Pancreas (tissue), 10 donors: ENCODE measurements around the gene LRRC56. TPM values are rescaled to one million over a fixed set of nuclear protein-coding genes. Genes with fewer than 3 reads are reported as not detected.

ENCODE experiments used
- ATAC-seq, 4 donors: fragments of 200-7000 bp; cut with Tn5 transposase; one replicate each; pipeline versions ENCODE4 v1.8.0 to v1.9.1; 2020; ENCODE audit warnings: mild to moderate bottlenecking in 4 of 4, moderate library complexity in 4 of 4
- DNase-seq, 6 donors: peaks; one replicate each; pipeline ENCODE4 v3.0.0-alpha.2; 2020
- FAIRE-seq: peaks from 2 replicates; lab custom pipeline; 2012; peaks lifted over from hg19 to GRCh38; lab: Jason Lieb, UNC
- H3K27ac ChIP-seq, 4 donors: fragments of 200-600 bp; sonication (generic); 1 replicate in 3 of 4; 2 replicates in 1 of 4; pipeline versions ENCODE4 v1.5.0 to v1.8.0; 2020
- H3K27me3 ChIP-seq, 4 donors: fragments of 200-600 bp; one replicate each; pipeline ENCODE4 v1.8.0; 2021
- H3K36me3 ChIP-seq, 3 donors: fragments of 200-600 bp; sonication (generic) in 1 of 3; one replicate each; pipeline versions ENCODE4 v1.5.0 to v1.8.0; 2020 to 2021
- H3K4me1 ChIP-seq, 3 donors: fragments of 200-600 bp; one replicate each; pipeline ENCODE4 v1.8.0; 2021
- H3K4me3 ChIP-seq, 4 donors: fragments of 200-600 bp; sonication (generic) in 2 of 4; one replicate each; pipeline versions ENCODE4 v1.5.0 to v1.8.0; 2020 to 2021
- H3K9me3 ChIP-seq, 4 donors: fragments of 200-600 bp; one replicate each; pipeline ENCODE4 v1.8.0; 2021
- CTCF ChIP-seq, 4 donors: fragments of 200-600 bp; sonication (generic) in 3 of 4; IDR thresholded peaks; one replicate each; pipeline versions ENCODE4 v1.5.0 to v1.8.0; 2021; ENCODE audit warnings: antibody characterized with exemption in 4 of 4
- WGBS, 2 donors: extraction: QIAGEN DNeasy Blood & Tissue Kit; methylation state at CpG; one replicate each; pipeline ENCODE4 v1.1.7; 2013; 5-methylcytosine and 5-hydroxymethylcytosine counted together
- intact Hi-C, 3 donors: fragments of 100-400 bp; cut with DNase I; formaldehyde crosslinking; loops; one replicate each; pipeline versions ENCODE4 v1.11.1 to v1.14.2; 2022
- polyA plus RNA-seq, 2 donors: library from polyadenylated mRNA; stranded (reverse); fragments of 200-250 nt; gene quantifications; one replicate each; pipeline ENCODE4 v1.2.3, GENCODE V29; 2013
- total RNA-seq, 6 donors: library from RNA; stranded (reverse); fragmentation: NEBNext Ultra II Directional in 4 of 6; extraction: Animal tissue kit (Norgen Biotek cat#: 25700) in 4 of 6; gene quantifications; one replicate each; pipeline versions ENCODE4 v1.2.1 to v1.2.4, GENCODE V29; 2021 to 2023
- donor health status: healthy with polysubstance abuse.
- donor health status: DM: no; HTN: no; CAD: no; lungs with moderate emphysema.
- donor health status: DM: no; HTN: no; CAD: no.
- donor health status: control.
- donor health status: control.
- donor health status: Bipolar disorder and iron deficiency.
- donor health status: DM: yes; HTN: yes; CAD: no.
- donor health status: DM: no; HTN: no; CAD: no.
- donor health status: DM: no; HTN: no; CAD: no.
- donor health status: DM: yes; HTN: yes; CAD: no.

Gene LRRC56
- total and polyA plus RNA-seq, 8 donors, result 0.98 to 7.3 (median 1.8) TPM

DNA sequence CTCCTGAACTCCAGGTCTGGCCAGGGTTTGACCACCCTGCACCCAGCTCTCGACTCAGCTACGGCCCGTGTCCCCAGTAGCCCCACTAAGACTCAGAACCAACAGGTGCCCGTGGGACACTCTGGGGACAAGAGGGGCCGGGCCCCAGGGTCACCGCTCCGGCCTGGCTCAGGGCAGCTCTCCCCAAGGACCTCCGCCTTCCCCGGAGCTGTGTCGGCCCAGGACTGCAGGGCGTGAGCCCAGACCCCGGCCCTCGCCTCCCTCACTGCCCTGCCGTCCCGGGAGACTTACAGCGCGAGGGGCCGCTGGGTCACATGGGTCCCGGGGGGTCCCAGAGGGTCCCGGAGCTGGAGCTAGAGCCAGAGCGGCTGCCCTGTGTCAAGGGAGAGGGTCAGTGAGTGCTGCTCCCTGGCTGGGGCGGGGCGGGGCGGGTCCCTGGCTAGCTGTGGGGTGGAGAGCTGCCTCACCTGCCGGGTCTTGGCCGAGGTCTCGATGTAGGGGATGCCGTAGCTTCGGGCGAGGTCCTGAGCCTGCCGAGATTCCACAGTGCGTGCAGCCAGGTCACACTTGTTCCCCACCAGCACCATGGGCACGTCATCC, 4.2 kb upstream of the LRRC56 start:
- no peak for FAIRE-seq
- intact Hi-C loops, result no loop called here
- Histone ChIP-seq H3K4me3 (no peak overlapping the region), H3K9me3 (no peaks in the 10 kb centered on the region), H3K27ac (no peak overlapping the region), H3K4me1 (peaks cover 6 to 15% (median 9%) of the 10 kb centered on the region in 3 donors), H3K36me3 (peaks cover 0 to 12% (median 8%) of the 10 kb centered on the region in 3 donors), H3K27me3 (no peaks in the 10 kb centered on the region)
- peak in 4 of 6 donors; percentile 27 to 80 (median 56) for DNase-seq
- WGBS, 2 donors, result 92% methylated on average over 28 to 33 of the region's 33 CpGs
- ATAC-seq, result no peak
- no peak for TF ChIP-seq CTCF (IDR thresholded peaks at IDR 0.05)

GRCh38 chr11:533586-534395, 3.5 kb upstream of the LRRC56 start:
- no peak for ATAC-seq
- Histone ChIP-seq H3K4me1 (peaks cover 6 to 15% (median 9%) of the 10 kb centered on the region in 3 donors), H3K27me3 (no peaks in the 10 kb centered on the region), H3K4me3 (peak overlapping the region in 2 of 4 donors; percentile 80 to 85), H3K36me3 (peaks cover 0 to 12% (median 8%) of the 10 kb centered on the region in 3 donors), H3K9me3 (no peaks in the 10 kb centered on the region), H3K27ac (no peak overlapping the region)
- intact Hi-C loops, result no loop called here
- WGBS, 2 donors, result 92 to 93% methylated on average over 37 of the region's 37 CpGs
- no peak for FAIRE-seq
- TF ChIP-seq CTCF (IDR thresholded peaks at IDR 0.05), result no peak
- peak in 2 of 6 donors; percentile 56 to 78 for DNase-seq

DNA sequence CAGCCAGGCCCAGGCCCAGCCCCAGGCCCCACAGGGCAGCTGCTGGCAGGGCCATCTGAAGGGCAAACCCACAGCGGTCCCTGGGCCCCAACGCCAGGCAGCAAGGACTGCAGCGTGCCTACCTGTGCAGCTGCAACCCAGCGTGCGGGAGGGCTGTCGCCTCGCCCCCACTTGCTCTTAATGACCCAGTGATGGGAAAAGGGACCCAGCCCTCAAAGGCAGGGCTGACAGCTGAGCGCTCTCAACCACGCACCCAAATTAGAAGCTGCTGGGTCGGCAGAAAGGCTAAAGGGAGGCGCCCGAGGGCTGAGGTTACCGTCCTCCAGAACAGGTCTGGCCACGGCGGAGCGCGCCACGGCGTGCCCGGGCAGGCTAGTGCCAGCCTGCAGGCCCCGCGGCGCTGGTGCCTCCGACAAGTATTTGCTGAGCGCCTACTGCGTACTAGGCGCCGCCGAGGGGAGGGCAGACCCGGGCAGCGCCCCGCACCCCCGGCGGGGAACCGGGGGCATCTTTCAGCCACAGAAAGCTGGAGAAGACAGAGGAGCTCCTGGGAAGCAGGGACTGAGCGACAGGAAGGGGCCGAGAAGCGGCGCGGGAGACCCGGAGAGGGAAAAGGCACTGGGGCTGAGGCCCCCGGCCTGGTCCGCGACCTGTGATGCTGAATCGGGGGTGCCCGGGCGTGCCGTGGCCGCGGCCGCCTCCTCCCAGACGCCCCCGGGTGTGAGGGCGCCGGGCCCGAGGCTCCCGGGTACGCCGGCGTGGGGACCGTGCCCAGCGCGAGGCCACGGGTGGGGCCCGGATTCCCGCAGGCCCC, 2.7 kb upstream of the LRRC56 start:
- H3K27ac ChIP-seq, result no peak overlapping the region
- peak in 3 of 4 donors; percentile 2 to 3 (median 2) for ATAC-seq
- H3K4me1 ChIP-seq, result peaks cover 6 to 15% (median 9%) of the 10 kb centered on the region in 3 donors
- no peaks in the 10 kb centered on the region for H3K9me3 ChIP-seq
- intact Hi-C loops, result no loop called here
- peak overlapping the region; percentile 47 to 85 (median 78) for H3K4me3 ChIP-seq
- peaks cover 0 to 12% (median 8%) of the 10 kb centered on the region in 3 donors for H3K36me3 ChIP-seq
- whole genome bisulfite sequencing, 2 donors, result 6 to 9% methylated on average over 45 to 66 of the region's 66 CpGs
- peak; percentile 31 to 87 (median 59) for DNase-seq
- no peaks in the 10 kb centered on the region for H3K27me3 ChIP-seq
- no peak for TF ChIP-seq CTCF (IDR thresholded peaks at IDR 0.05)
- no peak for FAIRE-seq

DNA sequence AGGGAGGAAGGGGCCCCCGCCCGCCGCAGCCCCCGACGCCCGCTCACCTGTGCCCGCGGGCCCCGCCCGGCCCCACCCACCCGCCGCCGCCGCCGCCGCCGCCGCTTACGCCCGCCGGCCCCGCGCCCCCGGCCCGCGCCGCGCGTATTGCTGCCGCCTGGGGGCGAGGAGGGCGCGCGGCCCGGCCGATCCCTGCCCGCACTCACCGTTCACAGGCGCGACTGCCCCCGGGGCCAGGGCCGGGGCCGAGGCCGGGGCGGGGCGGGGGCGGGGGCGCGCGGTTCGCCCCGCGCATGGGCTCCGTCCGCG, 2.2 kb upstream of the LRRC56 start:
- H3K4me1 ChIP-seq, result peaks cover 6 to 15% (median 9%) of the 10 kb centered on the region in 3 donors
- no peak overlapping the region for H3K27ac ChIP-seq
- ATAC-seq, result no peak
- TF ChIP-seq CTCF (IDR thresholded peaks at IDR 0.05), result no peak
- no peak for DNase-seq
- no peaks in the 10 kb centered on the region for H3K27me3 ChIP-seq
- peaks cover 0 to 12% (median 8%) of the 10 kb centered on the region in 3 donors for H3K36me3 ChIP-seq
- H3K4me3 ChIP-seq, result peak overlapping the region; percentile 47 to 85 (median 78)
- H3K9me3 ChIP-seq, result no peaks in the 10 kb centered on the region
- WGBS, 2 donors, result 0% methylated on average over 1 to 55 of the region's 56 CpGs
- FAIRE-seq, result no peak
- intact Hi-C loops, result no loop called here
